ENCODE data around the gene VPS26C. TPM values are rescaled to one million over a fixed set of nuclear protein-coding genes. Genes with fewer than 3 reads are reported as not detected.

The VPS26C gene
- total and polyA plus RNA-seq, 2 of the 13 experiments (the other 11 are each of a cell fraction or from before 2014, with no cell fraction given), result 30.3 to 39.7 TPM

GRCh38 chr21:37220981-37221664, 46.0 kb downstream of the VPS26C start (continued):
- TF ChIP-seq ZNF569 (CRISPR knock-in tag; IDR thresholded peaks at IDR 0.05; ENCODE audit: borderline replicate concordance) (no peak), ZNF225 (CRISPR knock-in tag; IDR thresholded peaks at IDR 0.05) (peak; percentile 26; the same call in 1 of the 2 replicates), ZC3H13 (CRISPR knock-in tag; IDR thresholded peaks at IDR 0.05) (peak; percentile 90), ZFY (CRISPR knock-in tag; IDR thresholded peaks at IDR 0.05) (peak; percentile 80), HDAC2 (CRISPR knock-in tag; IDR thresholded peaks at IDR 0.05) (peak; percentile 84), ATF7-NPFF (CRISPR knock-in tag; IDR thresholded peaks at IDR 0.05; ENCODE audit: low read depth) (no peak), IRX3 (CRISPR knock-in tag; IDR thresholded peaks at IDR 0.05; ENCODE audit: borderline replicate concordance, low read depth) (no peak), ZMYM4 (CRISPR knock-in tag; IDR thresholded peaks at IDR 0.05) (peak; percentile 98), HIVEP1 (CRISPR knock-in tag; IDR thresholded peaks at IDR 0.05) (peak; percentile 95), PHF8 (CRISPR knock-in tag; IDR thresholded peaks at IDR 0.05) (peak; percentile 83), MED13 (CRISPR knock-in tag; IDR thresholded peaks at IDR 0.05) (no peak), ZBTB39 (CRISPR knock-in tag; IDR thresholded peaks at IDR 0.05) (no peak), SMAD1 (CRISPR knock-in tag; IDR thresholded peaks at IDR 0.05; ENCODE audit: borderline replicate concordance, low read depth) (no peak), ZNF232 (CRISPR knock-in tag; IDR thresholded peaks at IDR 0.05; ENCODE audit: borderline replicate concordance) (peak; percentile 81), KLF15 (CRISPR knock-in tag; IDR thresholded peaks at IDR 0.05; ENCODE audit: borderline replicate concordance) (peak; percentile 69; the same call in 1 of the 2 replicates), HOXA9 (CRISPR knock-in tag; IDR thresholded peaks at IDR 0.05; ENCODE audit: borderline replicate concordance) (no peak; the same call in 1 of the 2 replicates), PCBP2 (optimal IDR thresholded peaks at IDR 0.05; ENCODE audit: low read depth, low read length, poor library complexity, severe bottlenecking) (no peak), ZNF615 (CRISPR knock-in tag; IDR thresholded peaks at IDR 0.05; ENCODE audit: borderline replicate concordance) (no peak), ZNF614 (CRISPR knock-in tag; IDR thresholded peaks at IDR 0.05; ENCODE audit: borderline replicate concordance) (peak; percentile 68; the same call in 1 of the 2 replicates), HNF4G (IDR thresholded peaks at IDR 0.05; ENCODE audit: borderline replicate concordance, low read depth, low read length) (no peak), HNF4G (CRISPR knock-in tag; IDR thresholded peaks at IDR 0.05; ENCODE audit: borderline replicate concordance, low read depth) (0 out of 2 replicates have a peak, but pooled peaks have one; percentile 34), ZNF136 (CRISPR knock-in tag; IDR thresholded peaks at IDR 0.05; ENCODE audit: low read depth) (peak; percentile 79; the same call in 1 of the 2 replicates), ZNF317 (CRISPR knock-in tag; IDR thresholded peaks at IDR 0.05) (peak; percentile 80; the same call in 1 of the 2 replicates), PRPF4 (IDR thresholded peaks at IDR 0.05; ENCODE audit: low read depth, low read length, poor library complexity, severe bottlenecking) (no peak), MATR3 (CRISPR knock-in tag; IDR thresholded peaks at IDR 0.05) (no peak), AHR (CRISPR knock-in tag; IDR thresholded peaks at IDR 0.05) (no peak), ELK4 (CRISPR knock-in tag; IDR thresholded peaks at IDR 0.05; ENCODE audit: borderline replicate concordance) (no peak), GATAD2A (CRISPR knock-in tag; IDR thresholded peaks at IDR 0.05) (peak; percentile 57)

All from HepG2 (cell line).